Measurements from ENCODE around the gene FLT4.

The FLT4 gene

DNA sequence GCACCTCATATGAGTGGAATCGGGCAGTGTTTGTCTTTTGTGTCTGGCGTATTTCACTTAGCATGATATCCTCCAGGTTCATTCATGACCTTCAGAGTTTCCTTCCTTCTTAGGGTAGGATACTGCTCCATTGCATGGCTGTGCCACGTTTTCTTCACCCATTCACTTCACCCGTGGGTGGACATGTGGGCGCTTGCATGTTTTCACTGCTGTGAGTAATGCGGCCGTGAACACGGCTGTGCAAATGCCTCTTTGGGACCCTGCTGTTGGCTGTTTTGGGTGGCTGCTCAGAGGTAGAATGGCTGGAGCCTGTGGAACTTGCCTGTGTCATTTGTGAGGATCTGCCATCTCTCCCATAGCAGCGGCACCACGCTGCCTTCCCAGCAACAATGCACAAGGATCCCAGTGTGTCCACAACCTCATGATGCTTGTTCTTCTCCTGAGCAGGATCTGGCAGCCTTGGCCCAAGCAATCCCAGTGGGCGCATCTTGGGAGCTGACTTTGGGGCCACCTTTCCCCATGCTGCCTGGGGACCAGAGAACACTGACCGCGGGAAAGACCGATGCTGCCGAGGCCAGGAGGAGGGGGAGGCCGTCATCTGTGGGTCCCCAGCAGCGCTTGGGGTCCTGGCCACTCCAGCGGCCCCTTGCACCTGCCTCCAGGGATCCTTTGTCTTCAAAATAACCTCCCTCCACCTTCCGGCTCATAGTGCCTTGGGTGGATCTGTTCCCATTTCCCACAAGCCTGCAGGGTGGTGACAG, 55.8 kb downstream of the FLT4 start:
- no peak for TF ChIP-seq TCF12 (IDR thresholded peaks at IDR 0.05; ENCODE audit: low read depth)
- TF ChIP-seq, protein P1, sequence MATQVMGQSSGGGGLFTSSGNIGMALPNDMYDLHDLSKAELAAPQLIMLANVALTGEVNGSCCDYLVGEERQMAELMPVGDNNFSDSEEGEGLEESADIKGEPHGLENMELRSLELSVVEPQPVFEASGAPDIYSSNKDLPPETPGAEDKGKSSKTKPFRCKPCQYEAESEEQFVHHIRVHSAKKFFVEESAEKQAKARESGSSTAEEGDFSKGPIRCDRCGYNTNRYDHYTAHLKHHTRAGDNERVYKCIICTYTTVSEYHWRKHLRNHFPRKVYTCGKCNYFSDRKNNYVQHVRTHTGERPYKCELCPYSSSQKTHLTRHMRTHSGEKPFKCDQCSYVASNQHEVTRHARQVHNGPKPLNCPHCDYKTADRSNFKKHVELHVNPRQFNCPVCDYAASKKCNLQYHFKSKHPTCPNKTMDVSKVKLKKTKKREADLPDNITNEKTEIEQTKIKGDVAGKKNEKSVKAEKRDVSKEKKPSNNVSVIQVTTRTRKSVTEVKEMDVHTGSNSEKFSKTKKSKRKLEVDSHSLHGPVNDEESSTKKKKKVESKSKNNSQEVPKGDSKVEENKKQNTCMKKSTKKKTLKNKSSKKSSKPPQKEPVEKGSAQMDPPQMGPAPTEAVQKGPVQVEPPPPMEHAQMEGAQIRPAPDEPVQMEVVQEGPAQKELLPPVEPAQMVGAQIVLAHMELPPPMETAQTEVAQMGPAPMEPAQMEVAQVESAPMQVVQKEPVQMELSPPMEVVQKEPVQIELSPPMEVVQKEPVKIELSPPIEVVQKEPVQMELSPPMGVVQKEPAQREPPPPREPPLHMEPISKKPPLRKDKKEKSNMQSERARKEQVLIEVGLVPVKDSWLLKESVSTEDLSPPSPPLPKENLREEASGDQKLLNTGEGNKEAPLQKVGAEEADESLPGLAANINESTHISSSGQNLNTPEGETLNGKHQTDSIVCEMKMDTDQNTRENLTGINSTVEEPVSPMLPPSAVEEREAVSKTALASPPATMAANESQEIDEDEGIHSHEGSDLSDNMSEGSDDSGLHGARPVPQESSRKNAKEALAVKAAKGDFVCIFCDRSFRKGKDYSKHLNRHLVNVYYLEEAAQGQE (IDR thresholded peaks at IDR 0.05; ENCODE audit: low read depth): no peak
- TF ChIP-seq ZBTB7A (IDR thresholded peaks at IDR 0.05; ENCODE audit: low read depth): no peak
- TF ChIP-seq, protein P2, sequence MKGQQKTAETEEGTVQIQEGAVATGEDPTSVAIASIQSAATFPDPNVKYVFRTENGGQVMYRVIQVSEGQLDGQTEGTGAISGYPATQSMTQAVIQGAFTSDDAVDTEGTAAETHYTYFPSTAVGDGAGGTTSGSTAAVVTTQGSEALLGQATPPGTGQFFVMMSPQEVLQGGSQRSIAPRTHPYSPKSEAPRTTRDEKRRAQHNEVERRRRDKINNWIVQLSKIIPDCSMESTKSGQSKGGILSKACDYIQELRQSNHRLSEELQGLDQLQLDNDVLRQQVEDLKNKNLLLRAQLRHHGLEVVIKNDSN (IDR thresholded peaks at IDR 0.05): no peak
- no peak for TF ChIP-seq YY1 (IDR thresholded peaks at IDR 0.05; ENCODE audit: low read depth)
- no peak for TF ChIP-seq EP300 (IDR thresholded peaks at IDR 0.05; ENCODE audit: borderline replicate concordance)
- no peak for TF ChIP-seq TEAD4 (IDR thresholded peaks at IDR 0.05)
- TF ChIP-seq CREB1 (IDR thresholded peaks at IDR 0.05; ENCODE audit: low read depth): no peak
- no peak for TF ChIP-seq FOXM1 (IDR thresholded peaks at IDR 0.05; ENCODE audit: borderline replicate concordance, low read depth)
- no peak for TF ChIP-seq RAD21 (IDR thresholded peaks at IDR 0.05; ENCODE audit: low read depth)
- no peak for TF ChIP-seq NFIC (IDR thresholded peaks at IDR 0.05)
- no peak for TF ChIP-seq TAF1 (IDR thresholded peaks at IDR 0.05; ENCODE audit: low read depth)
- TF ChIP-seq, protein P3, sequence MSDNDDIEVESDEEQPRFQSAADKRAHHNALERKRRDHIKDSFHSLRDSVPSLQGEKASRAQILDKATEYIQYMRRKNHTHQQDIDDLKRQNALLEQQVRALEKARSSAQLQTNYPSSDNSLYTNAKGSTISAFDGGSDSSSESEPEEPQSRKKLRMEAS (IDR thresholded peaks at IDR 0.05): no peak
- no peak for TF ChIP-seq CEBPB (IDR thresholded peaks at IDR 0.05)
- TF ChIP-seq EGR1 (IDR thresholded peaks at IDR 0.05): no peak

GRCh38 chr5:180592176-180592575, 57.2 kb downstream of the FLT4 start:
- TF ChIP-seq YY1 (IDR thresholded peaks at IDR 0.05; ENCODE audit: low read depth): no peak
- TF ChIP-seq, protein P3 (IDR thresholded peaks at IDR 0.05): no peak
- TF ChIP-seq RAD21 (IDR thresholded peaks at IDR 0.05; ENCODE audit: low read depth): no peak

GRCh38 chr5:180591311-180591887, 58.0 kb downstream of the FLT4 start, which contains the start of gene SCGB3A1:
Gene SCGB3A1 (minus strand): TSS chr5:180591499. CDS start chr5:180591462, 37 bp downstream.
- no peak for TF ChIP-seq EGR1 (IDR thresholded peaks at IDR 0.05)
- TF ChIP-seq ZBTB7A (IDR thresholded peaks at IDR 0.05; ENCODE audit: low read depth): no peak
- no peak for TF ChIP-seq TCF12 (IDR thresholded peaks at IDR 0.05; ENCODE audit: low read depth)
- no peak for TF ChIP-seq NFIC (IDR thresholded peaks at IDR 0.05)
- TF ChIP-seq, protein P3 (IDR thresholded peaks at IDR 0.05): no peak
- TF ChIP-seq CEBPB (IDR thresholded peaks at IDR 0.05): no peak
- TF ChIP-seq CREB1 (IDR thresholded peaks at IDR 0.05; ENCODE audit: low read depth): no peak
- no peak for TF ChIP-seq TAF1 (IDR thresholded peaks at IDR 0.05; ENCODE audit: low read depth)
- TF ChIP-seq RAD21 (IDR thresholded peaks at IDR 0.05; ENCODE audit: low read depth): no peak
- no peak for TF ChIP-seq YY1 (IDR thresholded peaks at IDR 0.05; ENCODE audit: low read depth)
- TF ChIP-seq, protein P1 (IDR thresholded peaks at IDR 0.05; ENCODE audit: low read depth): no peak
- TF ChIP-seq FOXM1 (IDR thresholded peaks at IDR 0.05; ENCODE audit: borderline replicate concordance, low read depth): no peak
- TF ChIP-seq, protein P2 (IDR thresholded peaks at IDR 0.05): no peak
- TF ChIP-seq EP300 (IDR thresholded peaks at IDR 0.05; ENCODE audit: borderline replicate concordance): no peak
- TF ChIP-seq TEAD4 (IDR thresholded peaks at IDR 0.05): no peak

DNA sequence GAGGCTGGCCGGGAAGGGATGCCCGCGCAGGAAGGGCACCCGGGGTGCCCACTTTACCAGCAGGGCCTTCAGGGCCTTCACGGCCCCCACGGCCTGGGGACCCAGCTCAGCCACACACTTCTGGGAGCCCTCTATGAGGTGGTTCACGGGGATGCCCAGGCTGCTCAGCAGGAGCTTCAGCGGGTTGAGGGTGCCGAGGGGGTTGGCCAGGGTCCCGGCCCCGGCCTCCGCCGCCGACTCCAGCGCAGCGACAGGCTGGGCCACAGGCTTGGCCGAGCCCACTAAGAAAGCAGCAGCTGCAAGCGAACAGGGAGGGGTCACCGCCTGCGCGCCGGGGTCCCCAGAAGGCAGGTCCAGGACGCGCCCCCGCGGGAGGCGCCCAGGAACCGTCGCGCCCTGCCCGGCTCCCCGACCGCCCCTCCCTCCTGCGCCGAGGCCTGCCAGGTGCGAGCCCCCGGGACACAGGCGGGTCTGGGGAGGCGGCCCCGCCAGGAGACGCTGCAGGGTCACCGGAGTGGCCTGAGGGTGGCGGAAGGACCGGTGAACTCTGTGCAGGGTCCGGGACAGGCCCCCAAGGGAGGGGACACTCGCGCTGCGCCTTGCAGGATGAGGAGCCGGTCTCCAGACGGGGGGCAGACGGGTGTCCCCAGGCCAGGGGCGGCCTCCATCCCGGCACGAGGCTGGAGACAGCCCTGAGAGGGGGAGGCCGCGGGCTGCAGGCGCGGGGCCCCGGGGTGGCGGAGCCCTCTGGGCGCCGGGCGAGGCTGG, 58.7 kb downstream of the FLT4 start:
- TF ChIP-seq CEBPB (IDR thresholded peaks at IDR 0.05) (no peak), RAD21 (IDR thresholded peaks at IDR 0.05; ENCODE audit: low read depth) (no peak), EGR1 (IDR thresholded peaks at IDR 0.05) (no peak), EP300 (IDR thresholded peaks at IDR 0.05; ENCODE audit: borderline replicate concordance) (no peak), TEAD4 (IDR thresholded peaks at IDR 0.05) (no peak), NFIC (IDR thresholded peaks at IDR 0.05) (no peak), YY1 (IDR thresholded peaks at IDR 0.05; ENCODE audit: low read depth) (no peak), FOXM1 (IDR thresholded peaks at IDR 0.05; ENCODE audit: borderline replicate concordance, low read depth) (no peak), CREB1 (IDR thresholded peaks at IDR 0.05; ENCODE audit: low read depth) (no peak), TAF1 (IDR thresholded peaks at IDR 0.05; ENCODE audit: low read depth) (no peak), TCF12 (IDR thresholded peaks at IDR 0.05; ENCODE audit: low read depth) (no peak)

Data from Ishikawa (cell line).